ENCODE measurements around the gene RPS6KC1. TPM values are rescaled to one million over a fixed set of nuclear protein-coding genes. Genes with fewer than 3 reads are reported as not detected.

RPS6KC1 gene, protein sequence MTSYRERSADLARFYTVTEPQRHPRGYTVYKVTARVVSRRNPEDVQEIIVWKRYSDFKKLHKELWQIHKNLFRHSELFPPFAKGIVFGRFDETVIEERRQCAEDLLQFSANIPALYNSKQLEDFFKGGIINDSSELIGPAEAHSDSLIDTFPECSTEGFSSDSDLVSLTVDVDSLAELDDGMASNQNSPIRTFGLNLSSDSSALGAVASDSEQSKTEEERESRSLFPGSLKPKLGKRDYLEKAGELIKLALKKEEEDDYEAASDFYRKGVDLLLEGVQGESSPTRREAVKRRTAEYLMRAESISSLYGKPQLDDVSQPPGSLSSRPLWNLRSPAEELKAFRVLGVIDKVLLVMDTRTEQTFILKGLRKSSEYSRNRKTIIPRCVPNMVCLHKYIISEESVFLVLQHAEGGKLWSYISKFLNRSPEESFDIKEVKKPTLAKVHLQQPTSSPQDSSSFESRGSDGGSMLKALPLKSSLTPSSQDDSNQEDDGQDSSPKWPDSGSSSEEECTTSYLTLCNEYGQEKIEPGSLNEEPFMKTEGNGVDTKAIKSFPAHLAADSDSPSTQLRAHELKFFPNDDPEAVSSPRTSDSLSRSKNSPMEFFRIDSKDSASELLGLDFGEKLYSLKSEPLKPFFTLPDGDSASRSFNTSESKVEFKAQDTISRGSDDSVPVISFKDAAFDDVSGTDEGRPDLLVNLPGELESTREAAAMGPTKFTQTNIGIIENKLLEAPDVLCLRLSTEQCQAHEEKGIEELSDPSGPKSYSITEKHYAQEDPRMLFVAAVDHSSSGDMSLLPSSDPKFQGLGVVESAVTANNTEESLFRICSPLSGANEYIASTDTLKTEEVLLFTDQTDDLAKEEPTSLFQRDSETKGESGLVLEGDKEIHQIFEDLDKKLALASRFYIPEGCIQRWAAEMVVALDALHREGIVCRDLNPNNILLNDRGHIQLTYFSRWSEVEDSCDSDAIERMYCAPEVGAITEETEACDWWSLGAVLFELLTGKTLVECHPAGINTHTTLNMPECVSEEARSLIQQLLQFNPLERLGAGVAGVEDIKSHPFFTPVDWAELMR
- 16.7 and 19.2 TPM in 2 replicates for total RNA-seq
- long read RNA-seq, full-length matches to known transcripts, result 8 of 30 reads
- long read RNA-seq, partial matches to known transcripts, result 7 of 30 reads
- long read RNA-seq, other reads (novel, unspliced or antisense), result 15 of 30 reads

DNA sequence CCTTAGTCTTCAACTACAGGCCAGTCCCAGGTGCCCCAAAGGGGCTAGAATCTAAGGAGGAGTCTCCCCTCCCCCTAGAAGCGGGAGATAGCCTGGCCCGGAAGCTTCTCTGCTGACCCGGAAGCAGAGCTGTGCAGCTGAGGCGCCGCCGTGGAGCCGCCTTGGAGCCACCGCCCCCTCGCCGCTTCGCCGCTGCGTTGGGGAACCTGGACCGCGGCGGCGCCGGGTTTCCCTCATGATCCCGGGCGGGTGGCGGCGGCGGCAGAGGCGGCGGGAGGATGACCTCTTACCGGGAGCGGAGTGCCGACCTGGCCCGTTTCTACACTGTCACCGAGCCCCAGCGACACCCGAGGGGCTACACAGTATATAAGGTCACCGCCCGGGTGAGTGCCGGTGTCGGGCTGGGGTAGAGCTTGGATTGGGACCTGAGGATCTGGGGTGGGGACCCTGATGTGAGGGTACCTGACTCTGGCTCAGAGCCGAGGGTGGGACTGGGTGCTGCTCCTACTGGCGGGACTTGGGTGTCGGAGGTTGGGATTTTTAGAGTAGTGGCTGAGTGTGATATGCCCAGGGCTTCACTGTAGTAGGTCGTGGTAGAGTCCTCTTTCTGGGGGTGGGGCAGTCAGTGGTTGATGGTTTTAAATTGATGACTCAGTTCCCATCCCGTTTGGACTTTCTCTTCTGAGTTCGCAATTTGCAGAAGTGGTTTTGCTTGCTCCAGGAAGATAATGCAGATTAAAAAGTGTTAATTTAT lies at the start of gene RPS6KC1:
Gene RPS6KC1 (plus strand): TSS at position 115 of the 754 bp plus-strand sequence. CDS start 164 bp downstream, at position 279.
- TF ChIP-seq, protein P1, sequence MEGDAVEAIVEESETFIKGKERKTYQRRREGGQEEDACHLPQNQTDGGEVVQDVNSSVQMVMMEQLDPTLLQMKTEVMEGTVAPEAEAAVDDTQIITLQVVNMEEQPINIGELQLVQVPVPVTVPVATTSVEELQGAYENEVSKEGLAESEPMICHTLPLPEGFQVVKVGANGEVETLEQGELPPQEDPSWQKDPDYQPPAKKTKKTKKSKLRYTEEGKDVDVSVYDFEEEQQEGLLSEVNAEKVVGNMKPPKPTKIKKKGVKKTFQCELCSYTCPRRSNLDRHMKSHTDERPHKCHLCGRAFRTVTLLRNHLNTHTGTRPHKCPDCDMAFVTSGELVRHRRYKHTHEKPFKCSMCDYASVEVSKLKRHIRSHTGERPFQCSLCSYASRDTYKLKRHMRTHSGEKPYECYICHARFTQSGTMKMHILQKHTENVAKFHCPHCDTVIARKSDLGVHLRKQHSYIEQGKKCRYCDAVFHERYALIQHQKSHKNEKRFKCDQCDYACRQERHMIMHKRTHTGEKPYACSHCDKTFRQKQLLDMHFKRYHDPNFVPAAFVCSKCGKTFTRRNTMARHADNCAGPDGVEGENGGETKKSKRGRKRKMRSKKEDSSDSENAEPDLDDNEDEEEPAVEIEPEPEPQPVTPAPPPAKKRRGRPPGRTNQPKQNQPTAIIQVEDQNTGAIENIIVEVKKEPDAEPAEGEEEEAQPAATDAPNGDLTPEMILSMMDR (conservative IDR thresholded peaks at IDR 0.05), result peak; percentile 27
- peaks cover 14% of the 10 kb centered on the region for H3K36me3 Mint-ChIP-seq (ENCODE audit: low read depth)
- peak; percentile 68 for DNase-seq (ENCODE audit: low read depth, low spot score)
- H3K27me3 Mint-ChIP-seq (ENCODE audit: low read depth), result peaks cover 7% of the 10 kb centered on the region
- H3K4me3 Mint-ChIP-seq, result peak within 1 kb of the TSS; percentile 93
- H3K4me1 Mint-ChIP-seq, result peaks cover 29% of the 10 kb centered on the region
- peaks cover 14% of the 10 kb centered on the region for H3K9me3 Mint-ChIP-seq
- peak within 1 kb of the TSS; percentile 90 for H3K27ac Mint-ChIP-seq (ENCODE audit: unreplicated experiment)

DNA sequence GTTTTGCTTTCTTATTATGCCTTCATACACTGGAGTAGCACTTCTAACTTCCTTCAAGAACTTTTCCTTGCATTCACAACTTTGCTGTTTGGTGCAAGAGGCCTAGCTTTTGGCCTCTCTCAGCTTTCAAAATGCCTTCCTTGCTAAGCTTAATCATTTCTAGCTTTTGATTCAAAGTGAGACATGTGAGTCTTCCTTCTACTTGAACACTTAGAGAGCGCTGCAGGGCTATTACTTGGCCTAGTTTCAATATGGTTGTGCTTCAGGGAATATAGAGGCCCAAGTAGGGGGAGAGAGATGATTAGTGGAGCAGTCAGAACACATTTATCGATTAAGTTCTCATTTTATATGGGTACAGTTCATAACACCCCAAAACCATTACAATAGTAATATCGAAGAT lies 47.8 kb upstream of the RPS6KC1 start:
- H3K36me3 Mint-ChIP-seq (ENCODE audit: low read depth), result peaks cover 3% of the 10 kb centered on the region
- no peak overlapping the region for H3K27ac Mint-ChIP-seq (ENCODE audit: unreplicated experiment)
- H3K4me1 Mint-ChIP-seq, result no peaks in the 10 kb centered on the region
- H3K4me3 Mint-ChIP-seq, result no peak overlapping the region
- no peaks in the 10 kb centered on the region for H3K9me3 Mint-ChIP-seq
- no peaks in the 10 kb centered on the region for H3K27me3 Mint-ChIP-seq (ENCODE audit: low read depth)
- TF ChIP-seq, protein P1 (conservative IDR thresholded peaks at IDR 0.05), result no peak
- no peak for DNase-seq (ENCODE audit: low read depth, low spot score)

DNA sequence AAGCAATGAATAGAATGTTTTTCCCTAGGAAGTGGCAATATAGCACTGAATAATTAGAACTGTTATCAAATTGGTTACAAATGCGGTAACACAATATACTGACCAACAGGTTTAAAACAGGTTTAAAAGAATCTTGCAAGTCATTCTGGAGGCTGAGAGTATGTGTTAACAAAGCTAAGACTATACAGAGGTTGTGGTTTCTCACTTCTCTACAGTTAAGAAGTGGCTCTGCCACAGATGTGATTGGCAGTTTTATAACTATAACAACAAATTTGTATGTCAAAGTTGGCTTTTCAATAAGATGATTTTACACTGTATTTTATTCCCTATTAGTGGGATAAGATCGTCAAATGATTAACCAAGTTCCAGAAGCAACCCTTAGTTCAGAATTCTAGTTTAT lies 42.5 kb upstream of the RPS6KC1 start:
- DNase-seq (ENCODE audit: low read depth, low spot score), result no peak
- no peak overlapping the region for H3K27ac Mint-ChIP-seq (ENCODE audit: unreplicated experiment)
- H3K4me3 Mint-ChIP-seq, result no peak overlapping the region
- peaks cover 7% of the 10 kb centered on the region for H3K4me1 Mint-ChIP-seq
- TF ChIP-seq, protein P1 (conservative IDR thresholded peaks at IDR 0.05), result no peak
- no peaks in the 10 kb centered on the region for H3K9me3 Mint-ChIP-seq
- no peaks in the 10 kb centered on the region for H3K27me3 Mint-ChIP-seq (ENCODE audit: low read depth)
- no peaks in the 10 kb centered on the region for H3K36me3 Mint-ChIP-seq (ENCODE audit: low read depth)

DNA sequence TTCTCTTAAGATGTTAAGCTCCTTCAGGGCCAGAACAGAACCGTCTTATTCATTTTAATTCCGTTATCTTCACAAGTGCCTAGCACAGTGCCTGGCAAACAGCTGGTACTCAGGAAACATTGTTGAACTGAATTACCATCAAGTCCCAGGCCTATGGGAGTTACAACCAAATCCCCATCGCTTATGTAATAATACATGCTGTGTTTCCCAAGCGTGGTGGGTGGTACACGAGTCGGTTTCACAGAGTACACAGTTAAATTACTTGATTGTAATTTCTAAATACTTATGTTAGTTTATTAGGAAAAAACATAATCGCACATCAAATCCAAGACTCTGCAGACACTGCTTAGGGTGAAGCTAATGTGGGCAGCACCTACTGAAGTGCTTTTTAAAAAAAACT lies 36.4 kb upstream of the RPS6KC1 start:
- TF ChIP-seq, protein P1 (conservative IDR thresholded peaks at IDR 0.05), result no peak
- no peaks in the 10 kb centered on the region for H3K9me3 Mint-ChIP-seq
- H3K27ac Mint-ChIP-seq (ENCODE audit: unreplicated experiment), result no peak overlapping the region
- H3K4me3 Mint-ChIP-seq, result peak overlapping the region; percentile 99
- peaks cover 25% of the 10 kb centered on the region for H3K4me1 Mint-ChIP-seq
- H3K36me3 Mint-ChIP-seq (ENCODE audit: low read depth), result no peaks in the 10 kb centered on the region
- no peaks in the 10 kb centered on the region for H3K27me3 Mint-ChIP-seq (ENCODE audit: low read depth)
- no peak for DNase-seq (ENCODE audit: low read depth, low spot score)

Data from neural crest cell (in vitro differentiated cells).